ENCODE results near the gene SGCA.

GRCh38 chr17:50185631-50186471 lies 20.0 kb downstream of the SGCA start:
- no peak for TF ChIP-seq POLR2A (IDR thresholded peaks at IDR 0.05; ENCODE audit: low read depth, low read length)
- TF ChIP-seq CTCF (IDR thresholded peaks at IDR 0.05; ENCODE audit: extremely low read depth in 1 of 2, insufficient read depth in 1 of 2, low read depth in 1 of 2, low read length in 2 of 2): no peak
- no peak for TF ChIP-seq MYC (IDR thresholded peaks at IDR 0.05; ENCODE audit: low read depth, low read length)
- no peak for TF ChIP-seq FOS (IDR thresholded peaks at IDR 0.05; ENCODE audit: borderline replicate concordance, insufficient read depth, low read length)

All from endothelial cell of umbilical vein (primary cell).